Liver (tissue), 9 donors: ENCODE data around the gene SOHLH1. TPM values are rescaled to one million over a fixed set of nuclear protein-coding genes. Genes with fewer than 3 reads are reported as not detected.

ENCODE experiments used
- DNase-seq: peaks from one replicate; pipeline ENCODE4 v3.0.0-alpha.2; 2017; ENCODE audit warnings: low spot score
- H3K27ac ChIP-seq, 2 donors: one replicate each; pipeline ENCODE4 v1.7.0; 2013; ENCODE audit warnings: inconsistent platforms in 2 of 2, low read length in 2 of 2, control low read depth in 1 of 2, low read depth in 1 of 2, mild to moderate bottlenecking in 1 of 2
- H3K27me3 ChIP-seq, 4 donors: one replicate each; pipeline versions ENCODE4 v1.6.1 to v1.7.0; 2013; ENCODE audit warnings: low read length in 3 of 4, inconsistent platforms in 1 of 4, mild to moderate bottlenecking in 1 of 4, moderate library complexity in 1 of 4; ENCODE audit not compliant: control insufficient read depth in 4 of 4, insufficient read depth in 4 of 4
- H3K36me3 ChIP-seq, 4 donors: one replicate each; pipeline versions ENCODE4 v1.6.1 to v1.7.0; 2013; ENCODE audit warnings: low read length in 3 of 4, mild to moderate bottlenecking in 3 of 4, low read depth in 1 of 4, moderate library complexity in 1 of 4; ENCODE audit not compliant: control insufficient read depth in 4 of 4, insufficient read depth in 3 of 4
- H3K4me1 ChIP-seq, 4 donors: one replicate each; pipeline versions ENCODE4 v1.6.1 to v1.7.0; 2013; ENCODE audit warnings: low read length in 3 of 4, mild to moderate bottlenecking in 3 of 4, moderate library complexity in 1 of 4; ENCODE audit not compliant: control insufficient read depth in 4 of 4, insufficient read depth in 4 of 4
- H3K4me3 ChIP-seq, 3 donors: one replicate each; pipeline versions ENCODE4 v1.6.1 to v1.7.0; 2013; ENCODE audit warnings: low read length in 3 of 3, control low read depth in 1 of 3, low read depth in 1 of 3, mild to moderate bottlenecking in 1 of 3
- H3K9ac ChIP-seq, 2 donors: one replicate each; pipeline ENCODE4 v1.7.0; 2013; ENCODE audit warnings: low read length in 2 of 2, mild to moderate bottlenecking in 2 of 2, moderate library complexity in 2 of 2, control low read depth in 1 of 2, low read depth in 1 of 2
- H3K9me3 ChIP-seq, 4 donors: one replicate each; pipeline versions ENCODE4 v1.6.1 to v1.7.0; 2013; ENCODE audit warnings: low read length in 3 of 4; ENCODE audit not compliant: control insufficient read depth in 4 of 4
- CTCF ChIP-seq: fragments of 150-350 bp; IDR thresholded peaks from 2 replicates; pipeline ENCODE4 v1.5.1; 2017; ENCODE audit warnings: improper control_type of control experiment, low read depth, low read length; ENCODE audit not compliant: missing input control
- EGR1 ChIP-seq, 2 donors: IDR thresholded peaks; 2 replicates each; pipeline ENCODE4 v1.6.1; 2016 to 2018; ENCODE audit warnings: antibody characterized with exemption in 2 of 2, low read depth in 2 of 2
- FOXA1 ChIP-seq: IDR thresholded peaks from 2 replicates; pipeline ENCODE4 v1.6.1; 2016; ENCODE audit warnings: antibody characterized with exemption
- FOXA2 ChIP-seq: IDR thresholded peaks from 2 replicates; pipeline ENCODE4 v1.6.1; 2016; ENCODE audit warnings: antibody characterized with exemption
- GABPA ChIP-seq, 2 donors: IDR thresholded peaks in 1 of 2; conservative IDR thresholded peaks in 1 of 2; 2 replicates each; pipeline ENCODE4 v1.6.1; 2016; ENCODE audit warnings: antibody characterized with exemption in 2 of 2, mild to moderate bottlenecking in 1 of 2, moderate library complexity in 1 of 2
- HNF4A ChIP-seq, 2 donors: conservative IDR thresholded peaks; 2 replicates each; pipeline ENCODE4 v1.6.1; 2016; ENCODE audit warnings: antibody characterized with exemption in 2 of 2, mild to moderate bottlenecking in 2 of 2
- HNF4G ChIP-seq: IDR thresholded peaks from 2 replicates; pipeline ENCODE4 v1.6.1; 2016; ENCODE audit warnings: antibody characterized with exemption
- JUND ChIP-seq, 2 donors: IDR thresholded peaks; 2 replicates each; pipeline ENCODE4 v1.6.1; 2016; ENCODE audit warnings: antibody characterized with exemption in 2 of 2
- NR2F2 ChIP-seq: IDR thresholded peaks from 2 replicates; pipeline ENCODE4 v1.6.1; 2016; ENCODE audit warnings: antibody characterized with exemption
- RAD21 ChIP-seq, 2 donors: IDR thresholded peaks; 2 replicates each; pipeline ENCODE4 v1.6.1; 2016; ENCODE audit warnings: antibody characterized with exemption in 2 of 2, mild to moderate bottlenecking in 2 of 2
- RXRA ChIP-seq, 2 donors: IDR thresholded peaks; 2 replicates each; pipeline ENCODE4 v1.6.1; 2017 to 2018; ENCODE audit warnings: antibody characterized with exemption in 2 of 2, mild to moderate bottlenecking in 1 of 2
- SP1 ChIP-seq: IDR thresholded peaks from 2 replicates; pipeline ENCODE4 v1.6.1; 2018; ENCODE audit warnings: antibody characterized with exemption, mild to moderate bottlenecking
- TAF1 ChIP-seq: conservative IDR thresholded peaks from 2 replicates; pipeline ENCODE4 v1.6.1; 2016; ENCODE audit warnings: antibody characterized with exemption, mild to moderate bottlenecking
- YY1 ChIP-seq: IDR thresholded peaks from 2 replicates; pipeline ENCODE4 v1.6.1; 2016; ENCODE audit warnings: antibody characterized with exemption, mild to moderate bottlenecking
- ZBTB33 ChIP-seq: IDR thresholded peaks from 2 replicates; pipeline ENCODE4 v1.6.1; 2016; ENCODE audit warnings: antibody characterized with exemption
- WGBS: extraction: QIAGEN DNeasy Blood & Tissue Kit; methylation state at CpG from one replicate; pipeline ENCODE4 v1.1.7; 2013; 5-methylcytosine and 5-hydroxymethylcytosine counted together
- polyA plus RNA-seq, 2 donors: library from polyadenylated mRNA; stranded (reverse) in 1 of 2; unstranded in 1 of 2; fragments of 200-250 nt in 1 of 2; fragments of >200 nt in 1 of 2; fragmentation: Nextera tagmentation in 1 of 2; extraction: Ambion mirVana in 1 of 2; gene quantifications; one replicate each; pipeline versions ENCODE4 v1.2.1 to v1.2.3, GENCODE V29; 2013 to 2015
- total RNA-seq, 2 donors: library from RNA; depleted of rRNA; stranded (reverse); fragments of >200 nt; gene quantifications; one replicate each; pipeline ENCODE4 v1.2.3, GENCODE V29; 2014
- TF ChIP-seq, protein P1 (sequence below): IDR thresholded peaks from 2 replicates; pipeline ENCODE4 v1.6.1; 2016; ENCODE audit warnings: antibody characterized with exemption
- TF ChIP-seq, protein P2 (sequence below): IDR thresholded peaks from 2 replicates; pipeline ENCODE4 v1.6.1; 2016; ENCODE audit warnings: antibody characterized with exemption
- TF ChIP-seq, protein P3 (sequence below): IDR thresholded peaks from 2 replicates; pipeline ENCODE4 v1.6.1; 2016; ENCODE audit warnings: antibody characterized with exemption, mild to moderate bottlenecking
- donor health status: healthy.
- donor health status: healthy.
- donor health status: healthy.
- donor health status: healthy.
- donor health status: healthy.

The SOHLH1 gene
- total and polyA plus RNA-seq, 4 donors: not detected

DNA sequence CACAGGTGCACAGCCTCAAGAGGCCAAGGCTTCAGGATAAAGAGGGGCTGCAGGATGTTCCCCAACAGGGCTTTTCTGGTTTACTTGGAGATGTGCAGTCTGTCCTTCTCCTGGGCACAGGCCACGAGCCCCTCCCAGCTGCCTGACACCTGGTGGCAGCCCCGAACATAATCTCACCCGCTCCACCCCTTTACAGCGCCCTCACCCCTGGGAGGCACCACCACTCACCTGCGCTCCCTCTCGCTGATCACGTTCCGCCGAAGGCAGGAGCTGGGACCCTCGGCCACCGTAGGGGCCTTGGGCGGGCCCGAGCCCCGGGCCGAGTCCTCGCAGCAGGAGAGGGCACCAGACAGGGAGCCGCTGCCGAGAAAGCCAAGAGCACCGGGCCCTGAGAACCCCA, 514 bp downstream of the SOHLH1 start:
- TF ChIP-seq, protein P1, sequence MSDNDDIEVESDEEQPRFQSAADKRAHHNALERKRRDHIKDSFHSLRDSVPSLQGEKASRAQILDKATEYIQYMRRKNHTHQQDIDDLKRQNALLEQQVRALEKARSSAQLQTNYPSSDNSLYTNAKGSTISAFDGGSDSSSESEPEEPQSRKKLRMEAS: no peak
- TF ChIP-seq HNF4G (no peak), GABPA (IDR thresholded peaks at IDR 0.05 in 1 of 2, conservative IDR thresholded peaks at IDR 0.05 in 1 of 2) (no peak), SP1 (no peak), RAD21 (IDR thresholded peaks at IDR 0.05) (no peak), FOXA2 (no peak), TAF1 (no peak), FOXA1 (no peak)
- TF ChIP-seq, protein P2, sequence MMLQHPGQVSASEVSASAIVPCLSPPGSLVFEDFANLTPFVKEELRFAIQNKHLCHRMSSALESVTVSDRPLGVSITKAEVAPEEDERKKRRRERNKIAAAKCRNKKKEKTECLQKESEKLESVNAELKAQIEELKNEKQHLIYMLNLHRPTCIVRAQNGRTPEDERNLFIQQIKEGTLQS: no peak
- H3K27me3 ChIP-seq: peaks cover 0 to 8% (median 2%) of the 10 kb centered on the region in 4 donors

GRCh38 chr9:135698236-135698635, 1.0 kb downstream of the SOHLH1 start:
- WGBS: 67% methylated on average over 21 of the region's 21 CpGs
- TF ChIP-seq TAF1: no peak
- H3K4me3 ChIP-seq: no peak overlapping the region
- peaks cover 0 to 8% (median 2%) of the 10 kb centered on the region in 4 donors for H3K27me3 ChIP-seq
- H3K9ac ChIP-seq: no peak overlapping the region
- H3K9me3 ChIP-seq: no peaks in the 10 kb centered on the region
- H3K4me1 ChIP-seq: peaks cover 0 to 7% (median 0%) of the 10 kb centered on the region in 4 donors
- H3K36me3 ChIP-seq: no peaks in the 10 kb centered on the region
- DNase-seq: no peak
- H3K27ac ChIP-seq: no peak overlapping the region

More for the DNA sequence above, 514 bp downstream of the SOHLH1 start:
- no peak for DNase-seq
- Histone ChIP-seq H3K9me3 (no peaks in the 10 kb centered on the region), H3K4me1 (peaks cover 0 to 7% (median 0%) of the 10 kb centered on the region in 4 donors), H3K4me3 (no peak overlapping the region), H3K36me3 (no peaks in the 10 kb centered on the region), H3K27ac (no peak overlapping the region), H3K9ac (no peak overlapping the region)
- 61% methylated on average over 19 of the region's 19 CpGs for WGBS

- Histone ChIP-seq H3K27me3 (peaks cover 0 to 5% (median 1%) of the 10 kb centered on the region in 4 donors), H3K36me3 (no peaks in the 10 kb centered on the region), H3K4me1 (peaks cover 0 to 6% (median 0%) of the 10 kb centered on the region in 4 donors), H3K27ac (no peak overlapping the region), H3K4me3 (no peak overlapping the region), H3K9ac (no peak overlapping the region), H3K9me3 (no peaks in the 10 kb centered on the region)
- DNase-seq: no peak
- 79% methylated on average over 15 of the region's 15 CpGs for whole genome bisulfite sequencing
- no peak for TF ChIP-seq RXRA (IDR thresholded peaks at IDR 0.05)
- TF ChIP-seq GABPA (IDR thresholded peaks at IDR 0.05 in 1 of 2, conservative IDR thresholded peaks at IDR 0.05 in 1 of 2): no peak
- TF ChIP-seq, protein P1: no peak
- TF ChIP-seq HNF4A (conservative IDR thresholded peaks at IDR 0.05): no peak
- no peak for TF ChIP-seq SP1
- TF ChIP-seq, protein P3, sequence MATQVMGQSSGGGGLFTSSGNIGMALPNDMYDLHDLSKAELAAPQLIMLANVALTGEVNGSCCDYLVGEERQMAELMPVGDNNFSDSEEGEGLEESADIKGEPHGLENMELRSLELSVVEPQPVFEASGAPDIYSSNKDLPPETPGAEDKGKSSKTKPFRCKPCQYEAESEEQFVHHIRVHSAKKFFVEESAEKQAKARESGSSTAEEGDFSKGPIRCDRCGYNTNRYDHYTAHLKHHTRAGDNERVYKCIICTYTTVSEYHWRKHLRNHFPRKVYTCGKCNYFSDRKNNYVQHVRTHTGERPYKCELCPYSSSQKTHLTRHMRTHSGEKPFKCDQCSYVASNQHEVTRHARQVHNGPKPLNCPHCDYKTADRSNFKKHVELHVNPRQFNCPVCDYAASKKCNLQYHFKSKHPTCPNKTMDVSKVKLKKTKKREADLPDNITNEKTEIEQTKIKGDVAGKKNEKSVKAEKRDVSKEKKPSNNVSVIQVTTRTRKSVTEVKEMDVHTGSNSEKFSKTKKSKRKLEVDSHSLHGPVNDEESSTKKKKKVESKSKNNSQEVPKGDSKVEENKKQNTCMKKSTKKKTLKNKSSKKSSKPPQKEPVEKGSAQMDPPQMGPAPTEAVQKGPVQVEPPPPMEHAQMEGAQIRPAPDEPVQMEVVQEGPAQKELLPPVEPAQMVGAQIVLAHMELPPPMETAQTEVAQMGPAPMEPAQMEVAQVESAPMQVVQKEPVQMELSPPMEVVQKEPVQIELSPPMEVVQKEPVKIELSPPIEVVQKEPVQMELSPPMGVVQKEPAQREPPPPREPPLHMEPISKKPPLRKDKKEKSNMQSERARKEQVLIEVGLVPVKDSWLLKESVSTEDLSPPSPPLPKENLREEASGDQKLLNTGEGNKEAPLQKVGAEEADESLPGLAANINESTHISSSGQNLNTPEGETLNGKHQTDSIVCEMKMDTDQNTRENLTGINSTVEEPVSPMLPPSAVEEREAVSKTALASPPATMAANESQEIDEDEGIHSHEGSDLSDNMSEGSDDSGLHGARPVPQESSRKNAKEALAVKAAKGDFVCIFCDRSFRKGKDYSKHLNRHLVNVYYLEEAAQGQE: no peak
- no peak for TF ChIP-seq ZBTB33
- no peak for TF ChIP-seq RAD21 (IDR thresholded peaks at IDR 0.05)
- TF ChIP-seq CTCF: no peak
- TF ChIP-seq, protein P2: no peak
- TF ChIP-seq YY1: no peak
- TF ChIP-seq JUND (IDR thresholded peaks at IDR 0.05): no peak
- TF ChIP-seq FOXA1: no peak
- no peak for TF ChIP-seq TAF1
- TF ChIP-seq EGR1 (IDR thresholded peaks at IDR 0.05; ENCODE audit: low read depth in 2 of 2): no peak
- TF ChIP-seq NR2F2: no peak
Measured at GRCh38 chr9:135697226-135697625, 2.1 kb downstream of the SOHLH1 start.
